ENCODE data around the gene ARX. TPM values are rescaled to one million over a fixed set of nuclear protein-coding genes. Genes with fewer than 3 reads are reported as not detected.

The ARX gene
- total and polyA plus RNA-seq, 2 of the 8 experiments (the other 6 are each of a cell fraction or from before 2014, with no cell fraction given) = not detected

DNA sequence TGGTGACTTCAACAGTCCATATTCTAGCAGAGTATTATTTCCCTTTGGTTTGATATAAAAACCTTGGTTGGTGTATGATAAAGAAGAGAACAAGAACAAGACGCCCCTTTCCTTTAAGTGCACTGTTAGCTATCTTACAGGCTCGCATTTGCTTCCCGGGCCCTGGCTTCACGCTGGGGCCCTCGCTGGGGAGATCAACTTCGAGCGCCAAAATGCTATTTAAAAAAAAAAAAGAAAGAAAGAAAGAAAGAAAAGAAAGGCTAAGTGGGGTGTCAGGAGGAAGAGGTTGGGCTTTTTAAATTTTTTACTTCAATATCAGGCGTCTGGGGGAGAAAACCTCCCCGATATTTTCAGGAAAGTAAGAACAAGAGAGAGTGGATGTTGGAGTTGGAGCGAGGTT lies 11.7 kb downstream of the ARX start (continued):
- TF ChIP-seq HDAC2 (IDR thresholded peaks at IDR 0.05; ENCODE audit: borderline replicate concordance in 1 of 2, low read depth in 2 of 2, low read length in 2 of 2) (no peak), SIN3A (conservative IDR thresholded peaks at IDR 0.05 in 1 of 2, IDR thresholded peaks at IDR 0.05 in 1 of 2; ENCODE audit: low read depth in 1 of 2, low read length in 2 of 2) (no peak), NANOG (IDR thresholded peaks at IDR 0.05; ENCODE audit: insufficient read depth, low read depth, low read length, poor library complexity, severe bottlenecking) (no peak), CREB1 (IDR thresholded peaks at IDR 0.05) (no peak)
- TF ChIP-seq, protein P1, sequence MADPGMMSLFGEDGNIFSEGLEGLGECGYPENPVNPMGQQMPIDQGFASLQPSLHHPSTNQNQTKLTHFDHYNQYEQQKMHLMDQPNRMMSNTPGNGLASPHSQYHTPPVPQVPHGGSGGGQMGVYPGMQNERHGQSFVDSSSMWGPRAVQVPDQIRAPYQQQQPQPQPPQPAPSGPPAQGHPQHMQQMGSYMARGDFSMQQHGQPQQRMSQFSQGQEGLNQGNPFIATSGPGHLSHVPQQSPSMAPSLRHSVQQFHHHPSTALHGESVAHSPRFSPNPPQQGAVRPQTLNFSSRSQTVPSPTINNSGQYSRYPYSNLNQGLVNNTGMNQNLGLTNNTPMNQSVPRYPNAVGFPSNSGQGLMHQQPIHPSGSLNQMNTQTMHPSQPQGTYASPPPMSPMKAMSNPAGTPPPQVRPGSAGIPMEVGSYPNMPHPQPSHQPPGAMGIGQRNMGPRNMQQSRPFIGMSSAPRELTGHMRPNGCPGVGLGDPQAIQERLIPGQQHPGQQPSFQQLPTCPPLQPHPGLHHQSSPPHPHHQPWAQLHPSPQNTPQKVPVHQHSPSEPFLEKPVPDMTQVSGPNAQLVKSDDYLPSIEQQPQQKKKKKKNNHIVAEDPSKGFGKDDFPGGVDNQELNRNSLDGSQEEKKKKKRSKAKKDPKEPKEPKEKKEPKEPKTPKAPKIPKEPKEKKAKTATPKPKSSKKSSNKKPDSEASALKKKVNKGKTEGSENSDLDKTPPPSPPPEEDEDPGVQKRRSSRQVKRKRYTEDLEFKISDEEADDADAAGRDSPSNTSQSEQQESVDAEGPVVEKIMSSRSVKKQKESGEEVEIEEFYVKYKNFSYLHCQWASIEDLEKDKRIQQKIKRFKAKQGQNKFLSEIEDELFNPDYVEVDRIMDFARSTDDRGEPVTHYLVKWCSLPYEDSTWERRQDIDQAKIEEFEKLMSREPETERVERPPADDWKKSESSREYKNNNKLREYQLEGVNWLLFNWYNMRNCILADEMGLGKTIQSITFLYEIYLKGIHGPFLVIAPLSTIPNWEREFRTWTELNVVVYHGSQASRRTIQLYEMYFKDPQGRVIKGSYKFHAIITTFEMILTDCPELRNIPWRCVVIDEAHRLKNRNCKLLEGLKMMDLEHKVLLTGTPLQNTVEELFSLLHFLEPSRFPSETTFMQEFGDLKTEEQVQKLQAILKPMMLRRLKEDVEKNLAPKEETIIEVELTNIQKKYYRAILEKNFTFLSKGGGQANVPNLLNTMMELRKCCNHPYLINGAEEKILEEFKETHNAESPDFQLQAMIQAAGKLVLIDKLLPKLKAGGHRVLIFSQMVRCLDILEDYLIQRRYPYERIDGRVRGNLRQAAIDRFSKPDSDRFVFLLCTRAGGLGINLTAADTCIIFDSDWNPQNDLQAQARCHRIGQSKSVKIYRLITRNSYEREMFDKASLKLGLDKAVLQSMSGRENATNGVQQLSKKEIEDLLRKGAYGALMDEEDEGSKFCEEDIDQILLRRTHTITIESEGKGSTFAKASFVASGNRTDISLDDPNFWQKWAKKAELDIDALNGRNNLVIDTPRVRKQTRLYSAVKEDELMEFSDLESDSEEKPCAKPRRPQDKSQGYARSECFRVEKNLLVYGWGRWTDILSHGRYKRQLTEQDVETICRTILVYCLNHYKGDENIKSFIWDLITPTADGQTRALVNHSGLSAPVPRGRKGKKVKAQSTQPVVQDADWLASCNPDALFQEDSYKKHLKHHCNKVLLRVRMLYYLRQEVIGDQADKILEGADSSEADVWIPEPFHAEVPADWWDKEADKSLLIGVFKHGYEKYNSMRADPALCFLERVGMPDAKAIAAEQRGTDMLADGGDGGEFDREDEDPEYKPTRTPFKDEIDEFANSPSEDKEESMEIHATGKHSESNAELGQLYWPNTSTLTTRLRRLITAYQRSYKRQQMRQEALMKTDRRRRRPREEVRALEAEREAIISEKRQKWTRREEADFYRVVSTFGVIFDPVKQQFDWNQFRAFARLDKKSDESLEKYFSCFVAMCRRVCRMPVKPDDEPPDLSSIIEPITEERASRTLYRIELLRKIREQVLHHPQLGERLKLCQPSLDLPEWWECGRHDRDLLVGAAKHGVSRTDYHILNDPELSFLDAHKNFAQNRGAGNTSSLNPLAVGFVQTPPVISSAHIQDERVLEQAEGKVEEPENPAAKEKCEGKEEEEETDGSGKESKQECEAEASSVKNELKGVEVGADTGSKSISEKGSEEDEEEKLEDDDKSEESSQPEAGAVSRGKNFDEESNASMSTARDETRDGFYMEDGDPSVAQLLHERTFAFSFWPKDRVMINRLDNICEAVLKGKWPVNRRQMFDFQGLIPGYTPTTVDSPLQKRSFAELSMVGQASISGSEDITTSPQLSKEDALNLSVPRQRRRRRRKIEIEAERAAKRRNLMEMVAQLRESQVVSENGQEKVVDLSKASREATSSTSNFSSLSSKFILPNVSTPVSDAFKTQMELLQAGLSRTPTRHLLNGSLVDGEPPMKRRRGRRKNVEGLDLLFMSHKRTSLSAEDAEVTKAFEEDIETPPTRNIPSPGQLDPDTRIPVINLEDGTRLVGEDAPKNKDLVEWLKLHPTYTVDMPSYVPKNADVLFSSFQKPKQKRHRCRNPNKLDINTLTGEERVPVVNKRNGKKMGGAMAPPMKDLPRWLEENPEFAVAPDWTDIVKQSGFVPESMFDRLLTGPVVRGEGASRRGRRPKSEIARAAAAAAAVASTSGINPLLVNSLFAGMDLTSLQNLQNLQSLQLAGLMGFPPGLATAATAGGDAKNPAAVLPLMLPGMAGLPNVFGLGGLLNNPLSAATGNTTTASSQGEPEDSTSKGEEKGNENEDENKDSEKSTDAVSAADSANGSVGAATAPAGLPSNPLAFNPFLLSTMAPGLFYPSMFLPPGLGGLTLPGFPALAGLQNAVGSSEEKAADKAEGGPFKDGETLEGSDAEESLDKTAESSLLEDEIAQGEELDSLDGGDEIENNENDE (IDR thresholded peaks at IDR 0.05; ENCODE audit: insufficient replicate concordance, low read length) = no peak
